Daoy (cell line): ENCODE data around the gene SP2. TPM values are rescaled to one million over a fixed set of nuclear protein-coding genes. Genes with fewer than 3 reads are reported as not detected.
A peak's percentile ranks its signal among the peaks of the same experiment; 100 is the strongest.

Experiments
- DNase-seq: peaks from one replicate; pipeline ENCODE4 v3.0.0-alpha.2; 2015; ENCODE audit warnings: low read depth
- total RNA-seq: library from RNA; depleted of rRNA; stranded (reverse); fragments of >200 nt; shearing (Covaris generic); gene quantifications from 2 replicates; pipeline ENCODE4 v1.2.3, GENCODE V29; 2014; rRNA removed

The SP2 gene
- total RNA-seq = 1.5 TPM in 2 replicates

DNA sequence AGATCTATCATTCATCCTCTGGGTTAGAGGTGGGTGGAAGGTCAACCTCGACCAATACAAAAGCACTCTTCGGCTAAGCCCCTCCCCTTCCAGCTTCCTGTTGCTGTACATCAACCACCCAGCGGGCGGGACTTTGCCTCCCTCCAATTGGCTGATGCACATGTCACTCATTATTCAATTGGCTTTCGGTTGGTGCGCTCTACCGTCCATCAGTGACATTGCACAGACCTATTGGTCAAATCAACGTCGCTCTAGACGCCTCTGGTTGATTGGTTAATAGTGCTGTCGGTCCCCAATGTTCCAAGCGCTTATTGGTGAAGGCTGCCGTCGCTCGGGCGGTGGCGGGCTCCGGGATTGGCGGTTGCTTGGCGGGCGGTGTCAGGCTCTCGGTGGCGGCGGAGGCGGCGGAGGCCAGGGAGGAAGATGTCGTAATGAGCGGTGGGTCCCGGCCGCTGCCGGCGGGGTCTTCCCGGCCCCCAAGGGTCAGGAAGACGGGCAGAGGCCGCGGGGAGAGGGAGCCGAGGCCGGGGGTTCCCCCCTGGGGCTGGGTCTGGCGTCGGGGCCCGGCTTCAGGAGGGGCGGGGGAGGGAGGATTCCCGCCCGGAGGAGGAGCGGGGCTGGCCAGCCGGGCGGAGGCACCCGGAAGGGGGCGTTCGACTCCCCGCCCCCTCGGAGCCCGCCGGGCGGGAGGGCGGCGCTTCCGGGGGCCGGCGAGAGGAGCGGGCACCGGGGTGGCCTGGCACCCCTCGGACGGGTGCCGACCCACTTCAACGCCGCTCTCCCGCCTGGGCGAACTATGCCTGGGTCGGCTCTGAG is at the start of gene SP2:
Gene SP2, plus strand, starts transcription at position 381 of the 816 bp plus-strand sequence. Its CDS starts 51 bp downstream, at position 432.
- DNase-seq = peak; percentile 98

DNA sequence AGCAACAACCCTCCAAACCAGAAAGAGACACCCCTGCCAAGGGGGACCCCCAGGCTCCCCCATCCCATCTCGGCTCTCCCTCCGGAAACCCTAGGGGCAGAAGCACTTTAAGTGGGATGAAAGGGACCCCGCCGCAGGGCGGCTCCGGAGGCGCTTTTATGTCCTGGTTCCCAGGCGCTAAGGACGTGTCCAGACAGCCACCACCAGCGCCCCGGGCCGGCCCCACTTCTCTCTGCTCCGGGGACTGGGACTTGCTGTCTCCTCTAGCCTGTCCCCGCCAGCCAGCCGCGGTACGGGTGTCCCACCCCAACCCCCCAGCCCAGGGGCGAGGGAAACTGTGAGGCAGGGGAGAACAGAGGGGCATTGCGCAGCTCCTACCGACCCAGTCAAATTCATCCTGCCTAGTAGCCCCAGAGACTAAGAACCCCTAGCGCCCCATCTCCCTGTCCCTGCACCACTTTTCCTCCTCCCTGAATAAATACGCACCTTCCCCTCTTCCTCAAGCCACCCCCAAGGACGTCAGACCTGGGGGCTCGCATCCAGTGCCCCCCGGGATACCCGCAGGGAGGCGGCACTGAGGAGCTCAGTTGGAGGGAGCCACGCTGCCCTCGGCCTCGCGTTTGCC is 49.2 kb upstream of the SP2 start:
- DNase-seq = no peak

DNA sequence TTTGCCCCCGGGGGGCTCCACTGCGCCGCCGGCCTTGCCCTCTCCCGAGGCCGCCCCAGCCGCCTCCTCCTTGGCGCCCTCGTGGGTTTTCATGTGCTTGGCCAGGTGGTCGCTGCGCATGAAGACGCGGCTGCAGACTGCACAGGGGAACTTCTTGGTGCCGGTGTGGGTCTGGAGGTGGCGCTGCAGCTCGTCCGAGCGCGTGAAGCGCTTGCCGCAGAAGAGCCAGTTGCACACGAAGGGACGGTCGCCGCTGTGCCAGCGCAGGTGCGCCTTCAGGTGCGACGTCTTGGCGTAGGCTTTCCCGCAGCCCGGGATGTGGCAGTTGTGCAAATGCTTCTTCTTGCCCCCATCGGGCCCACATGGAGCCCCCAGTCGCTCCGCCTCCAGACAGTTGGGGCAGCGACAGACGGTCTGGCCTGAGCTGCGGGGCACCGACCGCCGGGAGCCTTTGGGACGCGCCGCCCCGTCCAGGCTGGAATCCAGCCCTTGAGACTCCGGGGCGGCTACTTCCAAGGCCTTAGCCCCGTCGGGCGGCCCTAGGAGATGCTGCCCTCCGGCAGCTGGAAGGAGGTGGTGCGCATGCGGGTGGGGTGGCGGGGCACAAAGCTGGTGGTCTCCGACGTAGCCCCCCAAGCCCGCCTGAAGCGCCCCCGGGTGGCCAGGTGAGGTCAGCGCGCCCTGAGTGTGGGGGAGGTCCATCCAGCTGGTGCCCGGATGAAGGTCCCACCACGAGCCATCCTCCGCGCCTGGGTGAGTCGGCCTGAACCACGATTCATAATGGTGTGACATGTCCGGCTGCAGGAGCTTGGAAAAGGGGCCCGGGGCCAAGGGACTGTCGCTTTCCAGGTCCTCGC is 48.5 kb upstream of the SP2 start:
- no peak for DNase-seq

DNA sequence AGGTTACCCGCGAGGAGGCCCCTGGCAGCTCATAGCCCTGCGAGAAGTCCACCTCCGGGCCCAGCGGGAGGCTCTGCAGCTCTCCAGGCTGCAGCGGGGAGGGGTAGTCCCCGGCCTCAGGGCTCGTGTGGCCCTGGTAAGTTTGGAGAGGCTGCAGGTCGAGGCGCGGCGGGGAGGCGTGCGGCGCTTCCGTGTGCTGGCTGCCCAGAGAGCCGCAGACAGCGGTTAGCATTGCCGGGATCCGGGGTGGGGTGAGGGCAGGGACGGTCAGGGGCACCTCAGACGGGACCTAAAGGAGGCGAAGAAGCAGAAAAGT is 47.9 kb upstream of the SP2 start:
- DNase-seq = no peak

DNA sequence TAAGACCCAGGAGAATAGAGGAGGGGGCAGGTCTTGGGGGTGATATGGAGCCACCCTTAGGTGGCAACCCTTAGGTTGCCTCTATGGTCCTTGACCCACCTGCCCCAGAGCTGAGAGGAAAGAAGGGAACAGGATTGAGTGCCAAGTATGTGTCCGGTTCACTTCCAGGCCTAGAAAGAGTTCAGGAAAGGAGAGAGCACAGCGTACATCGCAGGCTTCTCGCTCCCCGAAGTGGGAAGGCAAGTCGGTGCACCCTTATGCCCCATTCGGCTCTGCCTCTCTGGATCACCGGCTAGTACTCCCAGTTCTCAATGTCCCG is 45.7 kb upstream of the SP2 start:
- no peak for DNase-seq

DNA sequence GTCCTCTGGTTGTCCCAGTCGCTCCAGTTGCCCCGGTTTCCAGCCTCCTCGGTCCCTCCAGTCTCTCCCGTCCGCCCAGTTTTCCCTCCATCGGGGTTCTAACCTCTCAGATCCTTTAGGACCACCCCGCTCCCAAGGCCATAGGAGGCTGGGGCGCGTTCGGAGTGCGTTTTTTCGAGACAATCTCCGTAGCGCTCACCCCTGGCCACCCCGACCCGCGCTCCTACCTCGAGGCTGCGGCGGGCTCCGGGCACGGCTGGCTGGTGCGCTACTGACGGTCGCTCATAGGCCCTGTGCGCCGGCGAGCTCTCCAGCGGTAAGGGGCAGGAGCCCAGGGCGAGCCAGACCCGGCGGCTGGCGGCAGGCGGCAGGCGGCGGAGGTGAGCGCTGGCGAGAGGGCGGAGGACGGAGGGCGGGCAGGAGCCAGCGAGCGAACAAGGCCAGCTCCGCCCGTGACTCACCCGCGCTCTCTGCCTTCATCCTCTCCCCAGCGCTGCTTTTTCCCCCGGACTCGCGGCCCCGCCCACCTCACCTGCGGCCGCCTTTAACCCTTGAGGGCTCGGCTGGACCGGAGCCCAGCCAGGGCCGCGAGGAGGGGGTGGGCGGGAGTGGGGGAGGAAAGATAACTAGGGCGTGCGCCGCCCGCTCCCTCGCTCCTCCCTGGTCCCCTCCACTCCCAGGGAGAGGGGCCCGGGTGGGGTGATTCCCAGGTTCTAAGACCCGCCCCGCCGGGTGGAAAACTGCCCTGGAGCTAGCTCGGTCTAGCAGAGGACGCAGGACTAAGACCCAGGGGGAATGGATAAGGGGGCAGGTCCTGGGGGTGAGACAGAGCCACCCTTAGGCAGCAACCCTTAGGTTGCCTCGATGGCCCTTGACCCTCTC is 45.1 kb upstream of the SP2 start, which contains the start of gene SP6:
Gene SP6, minus strand, starts transcription at position 472 of the 882 bp plus-strand sequence. CDS start 2,734 bp downstream, outside the sequence.
- DNase-seq = peak; percentile 88

DNA sequence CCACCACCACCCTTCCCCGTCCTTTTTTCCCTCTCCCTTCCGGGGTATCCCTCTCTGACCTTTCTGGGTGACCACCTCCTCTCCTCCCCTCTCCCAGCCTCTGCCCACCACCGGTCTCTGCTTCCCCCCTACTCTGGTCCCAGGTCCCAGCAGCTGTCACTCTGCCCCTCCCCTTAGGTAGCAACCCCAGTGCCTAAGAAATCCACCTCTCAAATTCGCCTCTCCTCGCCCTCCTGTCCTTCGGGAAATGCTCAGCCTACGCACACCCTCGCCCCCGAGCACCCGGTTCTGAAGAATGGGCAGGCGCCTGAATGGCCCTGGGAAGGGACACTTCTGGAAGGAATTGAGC is 44.3 kb upstream of the SP2 start:
- no peak for DNase-seq

DNA sequence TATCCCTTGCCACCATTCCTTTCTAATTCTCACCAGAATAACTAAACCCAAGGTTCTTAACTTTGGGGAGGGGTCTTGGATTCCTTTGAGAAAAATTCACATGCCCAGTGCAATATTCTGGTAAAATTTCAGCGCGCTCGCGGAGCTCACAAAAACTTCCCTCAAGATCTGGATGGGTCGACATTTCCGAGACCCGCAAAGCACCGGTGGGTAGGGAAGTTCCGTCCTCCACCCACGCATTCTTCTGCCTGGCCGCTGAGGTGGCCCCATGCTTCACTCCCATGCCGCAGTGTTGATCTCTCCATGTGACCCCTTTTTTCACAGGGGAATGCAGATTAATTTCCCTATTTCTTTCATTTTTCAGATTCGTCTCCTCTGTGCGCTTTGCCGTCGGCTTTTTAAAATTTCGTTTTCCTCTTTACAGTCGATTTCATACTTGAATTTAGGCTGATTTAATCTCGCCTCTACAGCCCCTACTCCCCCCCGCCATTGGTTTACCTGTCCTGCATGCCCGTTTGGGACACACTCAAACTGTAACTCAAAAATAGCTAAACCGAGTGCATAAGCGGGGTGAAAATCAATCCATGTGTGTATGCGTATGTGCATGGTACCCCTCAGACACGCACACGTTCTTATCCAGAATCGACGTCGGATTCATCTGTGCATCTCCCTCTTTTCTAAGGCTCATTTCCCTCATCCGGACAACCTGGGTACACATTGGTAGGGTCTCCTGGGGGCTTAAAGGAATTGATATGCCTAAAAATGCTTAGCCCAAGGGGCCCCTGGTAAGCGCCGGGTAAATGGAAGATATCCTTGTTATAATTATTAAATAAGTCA is 43.7 kb upstream of the SP2 start:
- DNase-seq = no peak

DNA sequence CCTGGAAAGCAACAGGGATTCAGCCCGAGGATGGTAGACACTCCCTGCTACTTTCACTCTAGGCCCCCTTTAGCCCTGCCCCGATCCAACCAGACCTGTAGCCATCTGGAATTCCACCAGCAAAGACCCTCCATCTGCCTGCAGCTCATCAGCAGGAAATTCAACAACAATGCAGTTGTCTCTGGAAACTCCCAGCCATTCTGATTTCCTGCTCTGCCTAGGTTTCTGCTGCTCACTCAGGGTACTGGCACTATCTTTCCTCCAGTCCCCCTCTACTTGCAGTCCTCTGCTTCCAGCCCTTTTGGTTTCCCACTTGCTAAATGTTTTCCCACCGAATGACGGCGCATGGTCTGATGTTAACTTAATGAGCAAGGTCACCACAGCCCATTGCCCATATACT is 42.4 kb upstream of the SP2 start:
- no peak for DNase-seq

DNA sequence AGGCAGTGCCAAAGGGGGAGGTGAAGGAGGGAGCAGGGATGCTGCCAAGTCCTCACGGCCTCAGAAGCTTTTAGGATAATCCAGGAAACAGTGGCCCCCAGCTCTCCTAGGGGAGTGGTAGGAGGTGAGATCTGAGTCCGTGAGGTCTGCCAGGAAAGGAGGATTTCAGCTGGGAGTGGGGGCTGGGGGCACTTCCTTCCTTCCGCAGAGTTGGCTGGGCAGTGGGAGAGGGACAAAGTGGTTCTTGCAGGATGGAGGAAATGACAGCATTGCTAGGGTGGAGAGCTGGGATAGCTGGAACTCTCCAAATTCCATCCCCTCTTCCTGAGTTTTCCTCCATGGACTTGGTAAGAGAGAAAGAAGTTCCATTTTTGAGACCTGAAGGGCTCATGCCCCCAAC is 40.3 kb upstream of the SP2 start:
- DNase-seq = no peak

DNA sequence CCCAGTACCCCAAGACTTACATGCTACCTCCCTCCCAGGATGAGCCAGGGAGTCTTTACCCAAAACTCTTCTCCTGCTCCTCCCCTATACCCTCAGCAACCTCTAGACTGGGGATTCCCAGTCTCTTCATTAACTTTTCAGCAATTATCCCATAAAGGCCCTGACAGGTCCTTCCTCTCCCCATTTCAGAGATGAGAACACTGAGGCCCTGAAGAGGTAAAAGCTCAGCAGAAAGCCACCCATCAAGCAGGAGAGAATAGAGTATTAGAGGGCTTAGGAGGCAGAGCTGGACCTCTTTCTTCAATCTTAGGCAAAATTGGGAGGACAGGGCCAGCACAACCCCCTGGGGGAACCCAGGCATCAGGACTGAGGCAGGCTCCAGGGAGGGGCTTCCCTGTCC is 39.2 kb upstream of the SP2 start:
- no peak for DNase-seq

DNA sequence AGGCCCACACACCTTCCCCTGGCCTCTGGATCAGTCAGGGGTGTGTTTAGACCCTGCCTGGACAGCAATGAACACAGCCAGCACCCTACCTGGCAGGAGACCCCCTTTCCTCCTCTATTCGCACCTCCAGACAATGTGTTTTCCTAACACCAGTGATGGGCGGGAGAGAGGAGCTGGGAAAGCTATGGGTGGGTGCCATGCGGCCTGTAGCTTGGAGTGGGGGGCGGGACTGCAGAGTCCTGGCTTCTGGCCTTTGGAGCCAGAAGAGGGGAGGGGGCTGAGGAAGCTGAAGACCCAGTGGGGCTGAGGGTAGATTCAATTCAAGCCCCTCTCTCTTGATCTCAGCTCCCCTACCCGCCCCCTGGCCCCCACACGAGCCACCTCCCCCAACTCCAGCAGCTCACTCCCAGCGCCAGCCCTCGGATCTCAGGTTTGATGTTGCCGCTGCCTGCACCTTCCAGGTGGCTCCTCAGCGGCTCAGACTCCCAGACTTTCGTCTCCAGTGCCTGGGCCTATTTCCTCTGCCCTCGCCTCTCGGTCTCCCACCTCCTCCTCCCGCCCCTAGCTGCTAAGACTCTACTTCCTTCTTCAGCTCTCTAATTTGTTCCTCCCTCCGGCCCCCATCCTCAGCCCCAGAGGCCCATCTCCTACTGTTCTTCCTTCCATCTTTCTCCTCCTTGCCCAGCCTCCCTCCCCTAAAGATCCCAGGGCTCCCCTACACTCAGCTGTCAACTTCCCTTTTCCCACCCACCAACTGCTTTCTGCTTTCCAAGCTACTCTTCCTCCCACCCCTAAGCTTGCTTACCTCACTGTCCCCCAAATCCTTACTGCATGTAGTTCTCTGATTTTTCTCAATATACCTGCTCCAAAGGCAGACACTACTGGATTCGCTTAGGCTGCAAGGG is 38.2 kb upstream of the SP2 start:
- no peak for DNase-seq

DNA sequence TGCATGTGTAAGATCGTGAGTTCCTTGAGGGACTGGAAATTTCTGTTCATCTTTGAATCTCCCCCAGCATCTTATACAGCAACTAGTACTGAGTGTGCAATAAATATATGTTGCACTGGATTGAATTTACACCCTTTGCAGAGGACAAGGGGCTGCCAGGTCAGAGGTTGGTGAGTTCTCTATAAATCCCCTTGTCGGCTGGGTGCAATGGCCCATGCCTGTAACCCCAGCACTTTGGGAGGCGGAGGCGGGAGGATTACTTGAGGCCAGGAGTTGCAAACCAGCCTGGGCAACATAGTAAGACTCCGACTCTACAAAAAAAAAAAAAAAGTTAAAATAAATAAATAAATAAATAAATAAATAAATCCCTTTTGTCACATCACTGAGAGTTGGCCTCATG is 35.6 kb upstream of the SP2 start:
- no peak for DNase-seq

DNA sequence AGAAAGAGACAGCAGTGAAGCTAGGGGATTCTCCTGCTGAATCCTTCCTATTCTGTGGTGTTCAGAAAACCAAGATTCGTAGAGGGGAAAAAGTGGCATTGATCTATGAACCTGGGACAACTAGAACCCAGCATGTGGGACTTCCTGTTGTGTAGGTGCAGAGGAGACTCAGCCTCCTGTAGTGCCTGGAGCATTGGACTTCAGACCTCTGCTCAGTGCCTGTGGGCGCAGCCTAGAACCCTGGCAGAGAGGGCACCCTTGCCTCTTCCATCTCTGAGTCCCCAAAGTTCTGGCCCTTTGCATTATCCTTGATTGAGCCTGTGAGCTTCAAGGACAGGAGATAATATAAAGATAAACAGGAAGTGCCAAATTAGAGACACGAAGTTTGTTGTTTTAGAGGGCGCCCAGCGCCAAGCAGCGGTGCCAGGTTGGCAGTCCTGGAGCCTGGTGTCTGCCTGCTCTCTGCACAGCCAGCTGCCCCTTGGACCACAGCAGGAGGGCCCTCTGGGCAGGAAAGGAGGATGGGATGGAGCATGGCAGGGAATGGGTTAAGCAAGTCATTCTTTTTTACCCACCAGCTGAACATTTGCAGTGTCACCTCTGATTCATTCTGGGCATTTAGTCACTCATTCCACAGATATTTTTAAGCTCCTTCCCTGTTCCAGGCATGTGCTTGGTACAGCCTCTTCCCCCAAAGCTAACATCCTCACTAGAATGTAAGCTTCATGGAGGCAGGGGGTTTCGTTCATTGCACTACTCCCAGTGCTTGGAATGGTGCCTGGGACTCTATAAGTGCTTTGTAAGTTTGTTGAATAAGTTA is 33.2 kb upstream of the SP2 start:
- peak; percentile 69 for DNase-seq

DNA sequence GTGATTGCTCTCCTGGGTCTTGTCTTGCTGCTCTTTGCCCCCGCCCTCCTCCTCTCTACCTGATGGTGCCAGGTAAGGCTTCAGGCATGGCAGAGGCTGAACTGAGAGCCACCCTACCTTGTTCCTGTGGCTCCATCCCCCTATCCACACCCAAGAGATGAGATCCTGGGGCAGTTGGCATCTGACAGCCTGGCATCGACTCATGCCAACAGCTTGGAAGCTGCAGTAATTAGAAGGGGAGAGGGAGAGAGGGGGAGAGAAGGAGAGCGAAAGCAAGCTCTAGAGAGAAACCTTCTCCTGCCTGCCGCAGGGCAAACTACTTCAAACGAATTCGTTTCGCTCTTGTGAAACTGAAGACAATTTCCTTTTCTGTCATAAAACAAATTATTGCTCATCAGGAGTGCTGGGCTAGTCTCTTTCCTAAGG is 31.2 kb upstream of the SP2 start:
- DNase-seq = no peak

DNA sequence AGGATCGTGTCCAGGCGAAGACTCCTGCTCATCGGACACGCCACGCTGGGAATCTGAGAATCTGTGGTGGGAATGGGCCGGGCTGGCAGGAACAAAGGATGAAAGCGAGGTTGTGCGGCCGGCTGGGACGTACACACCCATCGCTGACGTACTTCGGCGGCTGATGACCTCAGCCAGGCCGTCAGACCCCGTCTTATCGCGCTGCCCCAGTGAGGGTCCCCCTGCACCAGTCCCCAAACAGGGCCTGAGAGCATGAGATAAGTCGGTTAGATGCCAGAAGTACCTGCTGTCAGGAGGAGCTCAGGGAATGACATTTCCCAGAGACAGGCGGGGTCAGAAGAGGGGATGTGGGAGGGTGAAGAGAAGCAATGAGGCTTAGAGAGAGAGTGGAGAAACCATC is 29.1 kb upstream of the SP2 start:
- DNase-seq = no peak

DNA sequence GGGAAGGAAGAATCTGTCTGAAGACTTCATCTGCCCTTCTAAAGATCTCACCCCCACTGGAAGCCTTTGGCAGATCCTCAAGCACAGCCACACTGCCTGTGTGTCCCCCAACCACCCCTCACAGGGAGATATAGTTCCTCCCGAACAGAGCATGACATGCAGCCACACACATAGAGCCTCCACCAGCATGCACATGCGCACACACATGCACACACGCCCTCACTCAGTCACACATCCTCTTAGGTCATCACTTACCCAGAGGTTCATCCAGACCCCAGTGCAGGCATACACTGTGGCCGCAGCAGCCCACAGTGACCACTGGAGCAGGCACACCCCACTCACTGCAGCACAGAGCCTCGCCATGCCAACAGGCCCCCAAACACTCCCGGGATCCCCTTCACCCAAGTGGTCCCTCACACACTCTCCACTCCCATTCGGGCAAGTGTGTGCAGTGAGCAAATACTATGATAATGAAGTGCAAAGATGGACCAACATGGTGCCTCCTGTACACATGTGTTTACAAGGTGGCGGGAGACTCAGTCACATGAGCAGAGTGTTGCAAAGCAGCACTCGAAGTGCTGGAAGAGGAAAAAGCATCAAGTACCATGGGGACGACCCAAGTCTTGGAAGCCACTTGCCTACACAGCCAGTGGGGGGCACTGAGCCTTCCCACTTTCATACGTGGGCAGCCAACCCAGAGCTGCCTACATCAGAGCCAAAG is 28.1 kb upstream of the SP2 start:
- no peak for DNase-seq

DNA sequence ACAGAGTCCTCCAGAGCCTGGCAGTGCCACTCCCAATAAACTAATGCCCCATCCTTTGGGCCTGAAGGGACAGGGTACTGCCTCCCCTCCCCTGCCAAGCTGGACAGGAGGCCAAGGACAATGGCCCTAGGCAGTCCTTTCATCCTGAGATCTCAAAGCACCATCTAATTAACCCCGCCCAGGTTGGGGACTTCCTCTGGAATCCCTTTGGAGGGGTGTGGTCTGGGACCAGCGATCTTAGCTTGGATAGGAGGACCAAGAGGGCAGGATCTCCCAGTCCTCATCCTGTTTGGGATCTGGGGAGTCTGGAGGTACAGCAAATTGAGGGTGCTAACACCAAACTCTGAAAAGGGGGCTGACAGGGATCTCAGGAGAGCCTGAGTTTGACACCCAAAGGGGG is 26.9 kb upstream of the SP2 start:
- no peak for DNase-seq
